Medulla oblongata (tissue), 1 donor: ENCODE data around the gene UTS2B.

ENCODE experiments used
- DNase-seq: peaks from one replicate; pipeline ENCODE4 v3.0.0-alpha.2; 2015; ENCODE audit errors: extremely low spot score

UTS2B gene

GRCh38 chr3:191353022-191353777 is 22.9 kb upstream of the UTS2B start:
- no peak for DNase-seq

- no peak for DNase-seq
Observed at GRCh38 chr3:191352014-191352413, 21.7 kb upstream of the UTS2B start.

DNA sequence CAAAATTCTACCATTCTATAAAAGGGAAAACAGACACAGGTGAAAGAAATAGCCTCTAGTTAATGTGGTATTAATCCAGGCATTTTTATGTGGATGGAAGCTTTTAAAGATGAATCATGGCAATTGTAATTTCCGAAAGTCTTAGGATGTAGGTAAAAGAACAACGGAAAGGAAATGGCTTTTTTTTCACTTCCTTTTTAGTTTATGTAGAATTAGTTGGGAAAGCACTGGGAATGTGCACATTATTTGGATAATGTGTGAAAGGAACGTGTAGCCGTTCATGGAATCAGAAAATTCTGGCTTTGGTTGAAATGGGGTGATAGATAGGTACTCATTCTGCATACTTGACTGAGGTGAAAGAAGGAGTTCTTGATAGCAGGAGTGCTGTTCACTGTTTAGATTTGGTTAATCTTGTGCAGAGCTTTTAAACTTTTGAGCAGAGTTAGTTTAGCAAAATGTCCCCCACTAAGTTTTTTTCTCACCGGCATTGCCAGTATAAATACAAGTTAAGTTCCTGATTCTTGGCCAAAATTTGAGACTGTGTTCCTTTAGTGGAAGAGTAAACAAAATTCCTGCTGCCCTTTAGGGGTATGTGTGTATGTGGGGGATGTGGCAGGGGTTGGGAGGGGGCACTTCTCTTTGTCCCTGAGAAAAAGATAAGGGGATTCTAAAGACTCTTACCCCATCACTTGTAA is 20.2 kb upstream of the UTS2B start:
- no peak for DNase-seq

- no peak for DNase-seq
Observed at GRCh38 chr3:191348098-191348497, 17.8 kb upstream of the UTS2B start.

GRCh38 chr3:191347228-191347627 is 16.9 kb upstream of the UTS2B start:
- no peak for DNase-seq

- no peak for DNase-seq
Observed at GRCh38 chr3:191345334-191345733, 15.0 kb upstream of the UTS2B start.

- no peak for DNase-seq
Observed at GRCh38 chr3:191343913-191344312, 13.6 kb upstream of the UTS2B start.

GRCh38 chr3:191343115-191343514 is 12.8 kb upstream of the UTS2B start:
- no peak for DNase-seq

GRCh38 chr3:191342411-191342810 is 12.1 kb upstream of the UTS2B start:
- DNase-seq, result peak; percentile 48

- DNase-seq, result no peak
Observed at GRCh38 chr3:191342006-191342405, 11.7 kb upstream of the UTS2B start.

DNA sequence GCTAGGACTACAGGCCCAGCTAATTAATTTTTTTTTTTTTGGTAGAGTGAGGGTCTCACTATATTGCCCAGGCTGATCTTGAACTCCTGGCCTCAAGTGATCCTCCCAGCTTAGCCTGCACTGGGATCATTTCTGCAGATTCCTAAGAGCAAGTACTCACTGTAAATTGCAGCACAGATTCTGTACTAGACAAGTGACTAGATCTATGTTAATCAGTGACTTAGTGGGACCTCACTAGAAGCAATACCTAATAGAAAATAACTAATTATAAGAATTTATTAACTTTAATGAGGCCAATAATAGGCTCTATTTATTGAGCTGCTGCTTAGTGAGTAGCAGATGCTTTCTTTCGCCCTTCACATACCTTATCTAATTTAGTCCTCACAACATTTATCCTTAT is 10.6 kb upstream of the UTS2B start:
- DNase-seq, result no peak

GRCh38 chr3:191340351-191340750 is 10.0 kb upstream of the UTS2B start:
- no peak for DNase-seq

- DNase-seq, result no peak
Observed at GRCh38 chr3:191339316-191339917, 9.1 kb upstream of the UTS2B start.

- no peak for DNase-seq
Observed at GRCh38 chr3:191338177-191338488, 7.8 kb upstream of the UTS2B start.

- no peak for DNase-seq
Observed at GRCh38 chr3:191336833-191337232, 6.5 kb upstream of the UTS2B start.

- no peak for DNase-seq
Observed at GRCh38 chr3:191334346-191334893, 4.1 kb upstream of the UTS2B start.

DNA sequence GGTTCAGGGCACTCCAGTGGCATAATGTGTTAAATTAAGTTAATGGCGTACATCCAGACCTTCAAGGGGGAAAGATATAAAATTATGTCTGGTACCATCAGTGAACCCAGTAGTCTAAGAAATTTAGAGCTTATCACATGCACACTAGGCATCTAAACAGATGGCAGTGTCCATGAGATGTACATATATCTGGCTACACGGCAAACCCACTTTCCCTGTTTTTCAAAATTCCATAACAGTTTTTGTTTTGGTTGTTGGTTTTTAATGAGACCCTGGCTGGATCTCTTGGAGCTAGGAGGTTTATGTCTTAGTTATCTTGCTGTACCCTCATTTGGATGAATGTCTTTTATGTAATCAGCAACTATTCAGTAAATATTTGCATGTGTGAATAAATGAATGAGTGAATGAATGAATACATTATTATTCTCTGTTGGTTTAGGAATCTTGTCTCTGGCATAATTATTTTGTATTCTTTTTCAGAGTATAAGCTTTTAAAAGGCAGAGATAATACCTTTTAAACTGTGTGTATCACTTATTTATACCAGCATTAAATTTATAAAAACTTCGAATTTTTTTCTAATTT is 3.1 kb upstream of the UTS2B start:
- no peak for DNase-seq

DNA sequence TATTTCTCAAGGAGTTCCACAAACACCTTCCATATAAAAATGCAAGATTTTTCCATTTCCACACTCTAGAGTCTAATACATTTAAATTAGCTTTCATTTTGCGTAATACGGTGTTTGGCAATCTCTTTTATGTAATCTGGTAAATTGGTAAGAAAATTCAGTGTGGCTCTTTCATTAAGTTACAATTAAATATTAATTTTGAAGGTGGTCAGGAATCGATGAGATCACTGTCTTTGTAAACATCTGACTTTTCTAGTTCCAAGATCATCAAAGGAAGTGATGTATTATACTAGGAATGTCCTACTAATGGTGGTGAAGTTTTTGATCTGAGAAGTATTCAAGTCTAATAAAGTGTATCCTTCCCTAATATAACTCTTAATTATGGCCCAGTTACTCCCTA is 1.1 kb upstream of the UTS2B start:
- no peak for DNase-seq

DNA sequence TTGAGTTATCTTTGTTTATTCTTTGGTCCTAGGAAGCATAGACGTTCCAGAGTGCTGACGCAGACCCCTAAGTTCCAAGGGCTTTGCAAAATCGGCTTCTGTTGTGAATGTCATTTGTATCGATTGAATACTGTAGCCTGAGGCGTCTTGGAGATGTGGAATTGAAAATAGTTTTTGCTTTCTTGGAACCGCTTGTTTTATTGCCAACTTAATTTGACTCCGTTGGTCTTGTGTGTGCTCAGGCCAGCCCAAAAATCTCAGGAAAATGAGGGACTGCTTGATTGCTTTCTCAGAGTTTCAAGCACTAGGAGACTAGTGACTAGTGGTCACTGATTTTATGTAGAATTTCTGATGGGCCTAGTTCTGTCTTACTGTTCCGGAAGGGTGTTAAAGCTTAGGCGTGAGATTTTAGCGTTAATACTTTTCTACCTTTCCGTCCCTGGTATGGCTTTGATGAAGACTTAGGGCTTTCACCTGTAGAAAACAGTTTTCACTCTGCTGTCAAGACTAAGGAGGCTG is 263 bp upstream of the UTS2B start:
- DNase-seq, result peak; percentile 46

DNA sequence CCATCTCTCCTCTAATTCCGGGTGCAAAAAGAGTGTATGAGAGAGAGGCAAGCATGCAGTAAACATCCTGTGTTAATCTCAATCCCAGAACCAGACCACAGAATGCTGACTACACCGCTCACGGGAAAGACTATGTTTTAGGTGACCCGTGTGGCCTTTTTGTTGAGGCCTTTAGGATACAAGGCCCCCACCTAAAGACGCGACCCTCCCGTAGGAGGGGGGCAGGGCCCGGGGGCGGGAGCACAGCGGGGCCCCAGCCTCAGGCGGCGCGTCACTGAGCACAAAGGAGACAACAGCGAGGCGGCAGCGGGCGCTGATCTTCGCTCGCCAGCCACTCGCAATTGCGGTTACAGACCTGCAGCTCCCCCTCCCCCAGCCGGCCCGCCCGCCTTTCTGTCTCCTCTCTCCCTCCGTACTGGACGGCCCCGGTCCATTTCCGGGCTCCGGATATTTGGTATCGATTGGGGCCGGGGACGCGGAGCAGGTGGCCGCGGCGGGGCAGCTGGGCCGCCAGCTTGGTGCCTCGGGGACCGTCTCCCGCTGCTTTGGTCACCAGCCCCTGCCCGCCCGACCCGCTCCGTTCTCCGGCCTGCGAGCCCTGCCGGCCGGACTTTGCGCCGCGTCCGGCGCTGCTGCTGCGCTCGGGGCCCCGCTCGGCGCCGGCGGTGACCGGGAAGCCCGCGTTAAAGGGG is 1.2 kb downstream of the UTS2B start, which contains the start of gene CCDC50:
TSS of gene CCDC50 (plus strand) at position 433 of the 692 bp plus-strand sequence. CDS start 281 bp downstream, outside the sequence.
- DNase-seq, result peak; percentile 76

- DNase-seq, result no peak
Observed at GRCh38 chr3:191328383-191328961, 1.9 kb downstream of the UTS2B start.
